Measurements from ENCODE around the gene STK40.
A peak's percentile ranks its signal among the peaks of the same experiment; 100 is the strongest.

STK40 gene

GRCh38 chr1:36392836-36393235 lies 7.1 kb upstream of the STK40 start:
- no peak for DNase-seq (ENCODE audit: low read depth)
- TF ChIP-seq CTCF (IDR thresholded peaks at IDR 0.05; ENCODE audit: insufficient read depth, low read depth, low read length, missing control alignments) = no peak
- H3K4me3 ChIP-seq (ENCODE audit: low read depth, low read length) = no peak overlapping the region

- DNase-seq (ENCODE audit: low read depth) = no peak
- no peak for TF ChIP-seq CTCF (IDR thresholded peaks at IDR 0.05; ENCODE audit: insufficient read depth, low read depth, low read length, missing control alignments)
- peak overlapping the region; percentile 5; the same call in 1 of the 2 replicates for H3K4me3 ChIP-seq (ENCODE audit: low read depth, low read length)
These were observed 5.5 kb upstream of the STK40 start for GRCh38 chr1:36391271-36391670.

- no peak for TF ChIP-seq CTCF (IDR thresholded peaks at IDR 0.05; ENCODE audit: insufficient read depth, low read depth, low read length, missing control alignments)
- peak; percentile 48 for DNase-seq (ENCODE audit: low read depth)
- no peak overlapping the region for H3K4me3 ChIP-seq (ENCODE audit: low read depth, low read length)
These were observed 4.7 kb upstream of the STK40 start for GRCh38 chr1:36390411-36390810.

- DNase-seq (ENCODE audit: low read depth) = peak; percentile 59
- no peak for TF ChIP-seq CTCF (IDR thresholded peaks at IDR 0.05; ENCODE audit: insufficient read depth, low read depth, low read length, missing control alignments)
These were observed 4.3 kb upstream of the STK40 start for GRCh38 chr1:36389999-36390398.

GRCh38 chr1:36389261-36389660 lies 3.5 kb upstream of the STK40 start:
- no peak for DNase-seq (ENCODE audit: low read depth)
- no peak for TF ChIP-seq CTCF (IDR thresholded peaks at IDR 0.05; ENCODE audit: insufficient read depth, low read depth, low read length, missing control alignments)
- H3K4me3 ChIP-seq (ENCODE audit: low read depth, low read length) = no peak overlapping the region

More at GRCh38 chr1:36389999-36390398, 4.3 kb upstream of the STK40 start:
- H3K4me3 ChIP-seq (ENCODE audit: low read depth, low read length) = no peak overlapping the region

- H3K4me3 ChIP-seq (ENCODE audit: low read depth, low read length) = peak overlapping the region; percentile 86
- DNase-seq (ENCODE audit: low read depth) = peak; percentile 60
- TF ChIP-seq CTCF (IDR thresholded peaks at IDR 0.05; ENCODE audit: insufficient read depth, low read depth, low read length, missing control alignments) = no peak
These were observed 1.6 kb upstream of the STK40 start for GRCh38 chr1:36387141-36387949.
